Measurements from ENCODE around the gene FGFBP2. TPM values are rescaled to one million over a fixed set of nuclear protein-coding genes. Genes with fewer than 3 reads are reported as not detected.

Gene FGFBP2
- total RNA-seq, 1 experiment from 2014 or later = not detected

- DNase-seq = no peak
- Histone ChIP-seq H3K27me3 (ENCODE audit: control insufficient read depth, insufficient read depth, low read length) (no peaks in the 10 kb centered on the region), H3K4me3 (ENCODE audit: insufficient read depth, low read depth, low read length) (no peak overlapping the region), H3K36me3 (replicated peaks; ENCODE audit: control insufficient read depth, insufficient read depth, low read length) (peaks cover 49% of the 10 kb centered on the region)
Measured at GRCh38 chr4:15986907-15987306, 23.9 kb upstream of the FGFBP2 start.

- H3K27me3 ChIP-seq (ENCODE audit: control insufficient read depth, insufficient read depth, low read length) = no peaks in the 10 kb centered on the region
- peaks cover 37% of the 10 kb centered on the region for H3K36me3 ChIP-seq (replicated peaks; ENCODE audit: control insufficient read depth, insufficient read depth, low read length)
- no peak overlapping the region for H3K4me3 ChIP-seq (ENCODE audit: insufficient read depth, low read depth, low read length)
- DNase-seq = no peak
Measured at GRCh38 chr4:15983610-15984009, 20.6 kb upstream of the FGFBP2 start.

GRCh38 chr4:15982842-15983524, 20.0 kb upstream of the FGFBP2 start:
- Histone ChIP-seq H3K36me3 (replicated peaks; ENCODE audit: control insufficient read depth, insufficient read depth, low read length) (peaks cover 38% of the 10 kb centered on the region), H3K27me3 (ENCODE audit: control insufficient read depth, insufficient read depth, low read length) (no peaks in the 10 kb centered on the region), H3K4me3 (ENCODE audit: insufficient read depth, low read depth, low read length) (no peak overlapping the region)
- no peak for DNase-seq

GRCh38 chr4:15976456-15977447, 13.8 kb upstream of the FGFBP2 start:
- peak; percentile 56 for DNase-seq
- Histone ChIP-seq H3K36me3 (replicated peaks; ENCODE audit: control insufficient read depth, insufficient read depth, low read length) (peaks cover 5% of the 10 kb centered on the region), H3K27me3 (ENCODE audit: control insufficient read depth, insufficient read depth, low read length) (no peaks in the 10 kb centered on the region), H3K4me3 (ENCODE audit: insufficient read depth, low read depth, low read length) (no peak overlapping the region)

DNA sequence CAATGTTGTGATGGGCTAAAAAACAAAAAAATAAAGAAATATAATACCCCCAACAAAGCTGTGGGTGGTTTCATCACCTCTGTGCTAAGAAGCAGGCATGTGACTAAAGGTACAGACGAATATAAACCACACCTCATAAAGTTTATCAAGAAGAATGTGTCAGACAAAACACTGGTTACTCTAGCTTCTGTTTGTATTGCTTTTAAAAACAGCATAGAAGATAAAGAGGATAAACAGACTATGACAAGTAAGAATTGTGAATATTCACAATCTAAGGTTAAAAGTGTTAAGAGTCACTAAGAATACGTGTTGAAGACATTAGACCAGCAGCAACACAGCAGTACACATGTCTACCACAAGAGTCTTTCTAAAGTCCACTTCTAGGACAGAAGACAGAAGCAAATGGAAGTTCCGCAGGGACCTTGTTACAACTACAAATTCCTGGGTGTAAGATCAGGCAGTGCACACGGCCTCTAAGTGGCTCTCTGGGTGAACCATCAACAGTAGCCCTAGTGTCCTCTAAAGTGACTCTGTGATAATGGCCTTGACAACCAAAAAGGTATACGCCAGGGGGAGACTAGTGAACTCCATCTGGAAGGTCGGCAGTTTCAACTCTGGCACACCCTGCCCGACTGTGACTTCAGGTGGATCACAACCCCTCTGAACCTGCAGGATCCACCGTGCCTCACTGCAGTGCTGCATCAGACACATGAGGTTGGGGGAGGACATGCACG, 8.3 kb upstream of the FGFBP2 start:
- Histone ChIP-seq H3K36me3 (replicated peaks; ENCODE audit: control insufficient read depth, insufficient read depth, low read length) (no peaks in the 10 kb centered on the region; the same call in 1 of the 2 replicates), H3K4me3 (ENCODE audit: insufficient read depth, low read depth, low read length) (no peak overlapping the region), H3K27me3 (ENCODE audit: control insufficient read depth, insufficient read depth, low read length) (no peaks in the 10 kb centered on the region)
- no peak for DNase-seq

GRCh38 chr4:15968551-15969300, 5.8 kb upstream of the FGFBP2 start:
- Histone ChIP-seq H3K36me3 (replicated peaks; ENCODE audit: control insufficient read depth, insufficient read depth, low read length) (no peaks in the 10 kb centered on the region; the same call in 1 of the 2 replicates), H3K4me3 (ENCODE audit: insufficient read depth, low read depth, low read length) (no peak overlapping the region), H3K27me3 (ENCODE audit: control insufficient read depth, insufficient read depth, low read length) (no peaks in the 10 kb centered on the region)
- no peak for DNase-seq

DNA sequence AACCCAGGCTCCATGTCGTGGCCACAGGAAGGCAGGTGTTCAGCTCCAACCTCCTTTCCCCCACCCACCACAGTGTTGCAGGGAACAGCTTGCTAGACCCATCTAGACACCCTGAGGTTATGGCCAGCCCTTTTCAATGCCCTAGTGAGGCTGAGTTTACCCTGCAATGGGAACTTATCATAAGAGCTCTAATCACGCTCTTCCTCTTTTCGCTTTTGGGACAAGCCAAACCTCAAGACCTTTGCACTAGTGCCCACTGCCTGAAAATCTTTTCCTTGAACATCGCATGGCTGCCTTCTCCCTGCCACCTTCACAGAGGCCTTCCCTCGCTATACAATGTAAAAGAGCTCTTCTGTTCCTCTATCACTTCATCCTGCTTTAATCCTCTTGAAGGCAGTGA, 2.4 kb upstream of the FGFBP2 start:
- Histone ChIP-seq H3K36me3 (replicated peaks; ENCODE audit: control insufficient read depth, insufficient read depth, low read length) (no peaks in the 10 kb centered on the region; the same call in 1 of the 2 replicates), H3K4me3 (ENCODE audit: insufficient read depth, low read depth, low read length) (no peak overlapping the region), H3K27me3 (ENCODE audit: control insufficient read depth, insufficient read depth, low read length) (no peaks in the 10 kb centered on the region)
- no peak for DNase-seq

- Histone ChIP-seq H3K4me3 (ENCODE audit: insufficient read depth, low read depth, low read length) (no peak overlapping the region), H3K36me3 (replicated peaks; ENCODE audit: control insufficient read depth, insufficient read depth, low read length) (no peaks in the 10 kb centered on the region; the same call in 1 of the 2 replicates), H3K27me3 (ENCODE audit: control insufficient read depth, insufficient read depth, low read length) (no peaks in the 10 kb centered on the region)
- DNase-seq = peak; percentile 57
Measured at GRCh38 chr4:15964159-15964558, 1.2 kb upstream of the FGFBP2 start.

DNA sequence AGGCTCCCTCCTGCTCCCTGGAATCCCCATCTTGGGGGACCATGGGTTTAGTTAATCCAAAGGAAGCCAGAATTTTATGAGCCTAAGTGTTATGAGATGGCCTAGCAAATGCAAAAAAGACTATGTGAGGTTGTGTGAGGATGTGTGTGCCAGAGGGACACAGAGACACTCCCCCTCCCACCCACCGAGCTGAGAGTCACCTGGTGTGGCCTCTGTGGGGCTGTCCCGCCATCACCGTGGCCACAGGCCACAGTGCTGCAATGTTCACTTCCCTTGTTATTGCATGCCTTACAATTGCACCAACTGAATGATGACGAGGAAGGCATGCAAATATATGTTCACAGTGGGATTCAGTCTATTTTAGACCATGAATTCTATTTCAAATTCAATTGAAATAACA, 601 bp upstream of the FGFBP2 start:
- H3K27me3 ChIP-seq (ENCODE audit: control insufficient read depth, insufficient read depth, low read length) = no peaks in the 10 kb centered on the region
- peak; percentile 28 for DNase-seq
- H3K4me3 ChIP-seq (ENCODE audit: insufficient read depth, low read depth, low read length) = no peak overlapping the region
- no peaks in the 10 kb centered on the region; the same call in 1 of the 2 replicates for H3K36me3 ChIP-seq (replicated peaks; ENCODE audit: control insufficient read depth, insufficient read depth, low read length)

DNA sequence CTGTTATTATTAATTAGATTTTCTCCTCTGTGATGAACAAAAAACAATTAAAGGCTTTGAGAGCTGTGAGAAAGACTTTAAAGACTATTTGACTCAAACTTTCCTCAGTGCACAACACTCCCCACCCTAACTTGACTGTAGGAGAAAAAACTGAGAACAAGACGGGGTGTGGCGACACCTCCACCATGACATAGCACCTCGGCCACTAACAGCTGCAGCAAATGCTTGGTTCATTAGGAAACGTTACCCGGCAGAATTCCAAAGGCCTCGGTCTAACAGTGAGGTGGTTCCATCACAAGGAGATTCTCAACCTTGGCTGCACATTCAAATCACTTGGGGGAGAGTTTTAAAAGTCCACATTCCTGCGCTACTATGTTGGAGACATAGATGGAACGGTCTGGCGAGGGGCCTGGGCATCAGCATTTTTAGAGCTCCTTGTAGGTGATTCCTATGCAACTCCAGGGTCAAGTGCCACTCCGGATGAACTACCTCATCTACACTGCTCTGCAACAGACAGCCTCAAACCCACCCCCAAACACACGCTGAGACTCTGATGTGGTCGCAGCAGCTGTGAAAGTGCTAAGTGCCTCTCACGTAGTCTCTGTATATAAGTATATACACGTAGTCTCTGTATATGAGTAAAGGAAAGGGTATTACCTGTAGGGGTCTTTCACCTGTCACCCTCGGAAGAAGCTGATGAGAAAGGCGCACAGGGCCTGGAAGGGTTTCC, 1.0 kb downstream of the FGFBP2 start:
- no peak for DNase-seq
- H3K36me3 ChIP-seq (replicated peaks; ENCODE audit: control insufficient read depth, insufficient read depth, low read length) = no peaks in the 10 kb centered on the region
- no peak overlapping the region for H3K4me3 ChIP-seq (ENCODE audit: insufficient read depth, low read depth, low read length)
- H3K27me3 ChIP-seq (ENCODE audit: control insufficient read depth, insufficient read depth, low read length) = no peaks in the 10 kb centered on the region

DNA sequence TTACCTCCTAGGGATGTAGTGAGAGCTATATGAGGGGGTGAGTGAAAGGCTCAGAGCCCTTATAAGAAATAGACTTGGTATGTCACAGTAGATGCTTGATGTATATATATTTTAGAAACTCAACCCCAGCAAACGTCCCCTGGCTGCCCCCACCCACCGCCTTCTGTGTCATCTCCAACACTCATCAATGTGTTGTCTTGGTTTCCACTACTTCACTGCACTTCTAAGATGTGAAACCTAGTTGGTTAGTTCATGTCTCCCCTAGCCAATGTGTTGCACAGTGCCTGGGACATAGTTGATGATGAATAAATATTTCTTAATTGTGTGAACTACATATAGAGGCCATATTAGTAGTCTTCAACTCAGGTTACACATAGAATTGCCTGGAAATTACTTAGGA, 4.4 kb downstream of the FGFBP2 start:
- no peaks in the 10 kb centered on the region for H3K36me3 ChIP-seq (replicated peaks; ENCODE audit: control insufficient read depth, insufficient read depth, low read length)
- DNase-seq = no peak

GRCh38 chr4:15956179-15956850, 6.7 kb downstream of the FGFBP2 start:
- DNase-seq = peak; percentile 81
- no peaks in the 10 kb centered on the region for H3K36me3 ChIP-seq (replicated peaks; ENCODE audit: control insufficient read depth, insufficient read depth, low read length)
- H3K4me3 ChIP-seq (ENCODE audit: insufficient read depth, low read depth, low read length) = no peak overlapping the region
- H3K27me3 ChIP-seq (ENCODE audit: control insufficient read depth, insufficient read depth, low read length) = no peaks in the 10 kb centered on the region

More for the DNA sequence above, 4.4 kb downstream of the FGFBP2 start:
- H3K27me3 ChIP-seq (ENCODE audit: control insufficient read depth, insufficient read depth, low read length) = no peaks in the 10 kb centered on the region
- H3K4me3 ChIP-seq (ENCODE audit: insufficient read depth, low read depth, low read length) = no peak overlapping the region

- no peak for DNase-seq
- Histone ChIP-seq H3K27me3 (ENCODE audit: control insufficient read depth, insufficient read depth, low read length) (no peaks in the 10 kb centered on the region), H3K36me3 (replicated peaks; ENCODE audit: control insufficient read depth, insufficient read depth, low read length) (no peaks in the 10 kb centered on the region), H3K4me3 (ENCODE audit: insufficient read depth, low read depth, low read length) (no peak overlapping the region)
Measured at GRCh38 chr4:15955670-15956069, 7.3 kb downstream of the FGFBP2 start.

All from H7 (cell line).